Measurements from ENCODE around the gene KRT36.

The KRT36 gene

DNA sequence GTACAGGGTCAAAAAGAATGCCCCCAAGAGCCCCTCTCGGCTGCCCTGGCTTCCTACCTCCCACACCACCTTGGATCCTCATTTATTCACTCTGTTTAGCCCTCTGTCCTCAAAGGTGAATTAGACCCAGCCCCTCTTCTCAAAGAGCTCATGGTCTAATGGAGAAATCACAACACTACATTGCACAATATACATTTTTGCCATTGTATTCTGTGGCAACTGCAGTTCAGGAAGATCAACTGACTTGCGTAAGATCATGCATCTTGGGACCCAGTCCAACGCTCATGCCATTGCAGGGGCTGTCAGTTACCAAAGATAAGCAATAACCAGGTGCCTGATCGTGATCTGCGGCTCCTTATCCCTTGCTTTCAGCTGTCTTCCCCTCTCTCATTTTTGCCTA lies 50.3 kb downstream of the KRT36 start:
- DNase-seq (ENCODE audit: low read depth in 2 of 2): no peak

DNA sequence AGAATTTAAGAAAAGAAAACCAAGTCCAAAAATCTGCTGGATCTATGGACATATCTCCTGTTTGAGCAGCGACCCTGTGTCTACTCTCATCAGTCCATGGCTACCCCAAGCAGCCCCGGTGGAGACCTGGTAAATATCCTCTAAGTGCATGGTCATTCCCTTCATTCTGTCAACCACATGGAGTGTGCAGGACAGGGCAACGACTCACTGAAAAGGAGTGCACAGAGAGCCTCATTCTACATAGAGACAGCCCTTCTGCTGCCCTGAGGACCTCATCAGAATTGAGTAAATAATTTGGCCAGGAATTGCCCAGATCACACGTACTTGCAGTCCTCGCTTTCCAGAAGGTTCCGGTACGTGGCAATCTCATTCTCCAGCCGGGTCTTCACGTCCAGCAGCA lies 51.9 kb downstream of the KRT36 start:
- no peak for DNase-seq (ENCODE audit: low read depth in 2 of 2)

DNA sequence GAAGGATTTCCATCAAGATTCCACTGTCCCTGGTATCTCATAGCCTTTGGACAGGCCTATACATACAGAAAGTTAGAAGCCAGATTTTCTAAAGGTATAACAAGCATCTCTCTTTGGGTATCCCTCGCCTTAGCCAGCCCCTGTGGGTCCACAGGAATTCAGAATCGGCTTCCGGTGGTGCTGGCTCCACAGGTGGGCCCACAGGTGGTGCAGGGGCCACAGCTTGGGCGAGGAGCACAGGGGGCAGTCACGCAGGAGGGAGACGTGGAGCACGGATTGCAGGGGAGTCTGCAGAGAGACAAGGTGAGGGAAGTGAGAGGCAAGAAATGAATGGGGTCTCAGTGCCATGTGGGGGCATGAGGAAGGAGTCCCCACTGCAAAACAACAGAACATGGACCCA lies 52.5 kb downstream of the KRT36 start:
- no peak for DNase-seq (ENCODE audit: low read depth in 2 of 2)
